Left ventricle myocardium superior (tissue), 1 donor: ENCODE results near the gene LRRC38. TPM values are rescaled to one million over a fixed set of nuclear protein-coding genes. Genes with fewer than 3 reads are reported as not detected.

Experiments
- total RNA-seq: library from RNA; stranded (reverse); fragmentation: NEBNext Ultra II Directional; extraction: Animal tissue kit (Norgen Biotek cat#: 25700); gene quantifications from one replicate; pipeline ENCODE4 v1.2.1, GENCODE V29; 2021
- donor health status: DM: no; HTN: yes; CAD: no; lungs with severe emphysema.

LRRC38 gene
- total RNA-seq, 1 donor from 2014 or later, result 0.15 TPM

Other genes starting within 250 kb of the LRRC38 start
- not detected for gene PRAMEF8, start 228.9 kb downstream of the LRRC38 start, total RNA-seq
- not detected for gene PRAMEF33, start 210.5 kb downstream of the LRRC38 start, total RNA-seq
- not detected for gene PRAMEF15, start 198.4 kb downstream of the LRRC38 start, total RNA-seq
- not detected for gene PRAMEF14, start 166.9 kb downstream of the LRRC38 start, total RNA-seq
- not detected for gene PRAMEF19, start 142.1 kb downstream of the LRRC38 start, total RNA-seq
- gene PRAMEF17, start 124.4 kb downstream of the LRRC38 start, total RNA-seq, result not detected
- gene PRAMEF20, start 103.6 kb downstream of the LRRC38 start, total RNA-seq, result not detected
- gene PDPN, start 69.8 kb upstream of the LRRC38 start, total RNA-seq, result 20.9 TPM
- gene PRDM2, start 186.2 kb upstream of the LRRC38 start, total RNA-seq, result 38.5 TPM